ENCODE results near the gene FOXP2. TPM values are rescaled to one million over a fixed set of nuclear protein-coding genes. Genes with fewer than 3 reads are reported as not detected.

FOXP2 gene
- total RNA-seq (not detected in 2 replicates), polyA plus RNA-seq (not detected in 2 replicates), polyA minus RNA-seq (not detected in 2 replicates)
- total RNA-seq (2013): 0.40 TPM

DNA sequence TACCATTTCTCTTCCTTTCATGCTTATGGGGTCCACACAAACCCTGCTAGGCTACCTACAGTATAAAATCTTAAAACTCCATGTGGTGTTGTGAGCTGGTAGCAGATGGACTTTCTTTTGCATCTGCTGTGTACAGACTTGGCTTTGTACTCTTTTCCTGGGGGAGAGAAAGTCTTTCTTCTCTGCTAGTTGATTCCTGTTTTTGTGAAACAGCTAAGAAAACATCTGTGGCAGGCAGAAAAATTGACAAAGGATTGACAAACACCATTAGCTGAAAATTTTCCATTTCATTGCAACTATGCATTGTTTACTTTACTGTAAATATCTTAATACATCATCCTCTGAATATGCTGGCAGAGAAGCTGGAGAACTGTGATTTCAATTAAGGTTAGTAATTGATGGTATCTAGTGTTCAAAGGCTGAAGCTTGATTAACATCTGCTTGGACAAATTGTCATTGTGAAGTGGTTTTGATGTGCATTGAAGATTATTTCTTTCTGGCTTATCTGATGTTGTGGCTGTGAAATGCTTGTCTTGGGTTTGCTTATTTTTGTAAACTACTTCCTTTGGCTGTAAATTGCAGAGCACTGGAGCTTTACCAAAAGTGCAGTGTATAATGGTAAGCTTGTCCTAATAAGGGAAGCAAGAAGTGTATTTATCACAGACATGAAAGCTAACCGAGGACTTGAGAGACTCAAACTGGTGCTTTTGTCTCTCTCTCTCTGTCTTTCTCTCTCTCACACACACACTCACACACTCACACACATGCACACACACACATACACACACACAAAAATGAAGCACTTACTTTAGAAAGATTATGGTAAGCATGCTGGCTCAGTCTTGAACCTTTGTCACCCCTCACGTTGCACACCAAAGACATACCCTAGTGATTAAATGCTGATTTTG lies at the start of gene FOXP2:
FOXP2 (plus strand) TSS at position 660 of the 908 bp plus-strand sequence. CDS start 11,697 bp downstream, outside the sequence.
- Mint-ChIP-seq H3K4me3 (no peak within 1 kb of the TSS), H3K27me3 (no peaks in the 10 kb centered on the region), H3K4me1 (no peaks in the 10 kb centered on the region), H3K9me3 (ENCODE audit: insufficient read depth) (no peaks in the 10 kb centered on the region), H3K27ac (no peak within 1 kb of the TSS)
- ChIA-PET POLR2A (no interaction called here), CTCF (no interaction called here)
- DNase-seq (no peak), ATAC-seq (ENCODE audit: low read depth) (no peak)
- Histone ChIP-seq H3K4me2 (replicated peaks; ENCODE audit: low read depth, low read length, poor library complexity, severe bottlenecking) (no peak within 1 kb of the TSS), H3K9ac (ENCODE audit: low read length) (no peak within 1 kb of the TSS), H3K27me3 (replicated peaks in 1 of 4; ENCODE audit: control extremely low read depth in 1 of 4, control insufficient read depth in 3 of 4, insufficient read depth in 4 of 4, low read length in 3 of 4) (no peaks in the 10 kb centered on the region), H3K4me1 (ENCODE audit: control insufficient read depth in 2 of 2, insufficient read depth in 2 of 2, low read length in 2 of 2) (no peaks in the 10 kb centered on the region), H3K79me2 (ENCODE audit: control insufficient read depth, insufficient read depth, low read length) (no peaks in the 10 kb centered on the region), H3K36me3 (replicated peaks in 1 of 2; ENCODE audit: control extremely low read depth in 1 of 2, control insufficient read depth in 1 of 2, extremely low read depth in 1 of 2, insufficient read depth in 2 of 2, low read length in 1 of 2) (no peaks in the 10 kb centered on the region), H3K4me3 (ENCODE audit: control extremely low read depth in 1 of 5, extremely low read depth in 1 of 5, insufficient read depth in 1 of 5, low read depth in 2 of 5, low read length in 4 of 5) (no peak within 1 kb of the TSS), H2AFZ (ENCODE audit: insufficient read depth, low read depth, low read length, poor library complexity, severe bottlenecking) (no peak within 1 kb of the TSS), H4K20me1 (ENCODE audit: control insufficient read depth, insufficient read depth, low read length, poor library complexity, severe bottlenecking) (no peaks in the 10 kb centered on the region), H3K9me3 (ENCODE audit: control extremely low read depth in 1 of 3, control insufficient read depth in 2 of 3, insufficient read depth in 1 of 3, low read length in 2 of 3) (no peaks in the 10 kb centered on the region), H3K27ac (ENCODE audit: low read length in 2 of 2) (no peak within 1 kb of the TSS)
- no CpG with 5 or more reads among the region's 2 CpGs for WGBS (ENCODE audit: insufficient coverage)
- intact Hi-C loops (cut with micrococcal nuclease): no loop called here
- TF ChIP-seq EZH2 (IDR thresholded peaks at IDR 0.05; ENCODE audit: borderline replicate concordance, insufficient read depth, low read depth, low read length, poor library complexity, severe bottlenecking): no peak
- TF ChIP-seq, protein P1, sequence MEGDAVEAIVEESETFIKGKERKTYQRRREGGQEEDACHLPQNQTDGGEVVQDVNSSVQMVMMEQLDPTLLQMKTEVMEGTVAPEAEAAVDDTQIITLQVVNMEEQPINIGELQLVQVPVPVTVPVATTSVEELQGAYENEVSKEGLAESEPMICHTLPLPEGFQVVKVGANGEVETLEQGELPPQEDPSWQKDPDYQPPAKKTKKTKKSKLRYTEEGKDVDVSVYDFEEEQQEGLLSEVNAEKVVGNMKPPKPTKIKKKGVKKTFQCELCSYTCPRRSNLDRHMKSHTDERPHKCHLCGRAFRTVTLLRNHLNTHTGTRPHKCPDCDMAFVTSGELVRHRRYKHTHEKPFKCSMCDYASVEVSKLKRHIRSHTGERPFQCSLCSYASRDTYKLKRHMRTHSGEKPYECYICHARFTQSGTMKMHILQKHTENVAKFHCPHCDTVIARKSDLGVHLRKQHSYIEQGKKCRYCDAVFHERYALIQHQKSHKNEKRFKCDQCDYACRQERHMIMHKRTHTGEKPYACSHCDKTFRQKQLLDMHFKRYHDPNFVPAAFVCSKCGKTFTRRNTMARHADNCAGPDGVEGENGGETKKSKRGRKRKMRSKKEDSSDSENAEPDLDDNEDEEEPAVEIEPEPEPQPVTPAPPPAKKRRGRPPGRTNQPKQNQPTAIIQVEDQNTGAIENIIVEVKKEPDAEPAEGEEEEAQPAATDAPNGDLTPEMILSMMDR (IDR thresholded peaks at IDR 0.05): no peak

DNA sequence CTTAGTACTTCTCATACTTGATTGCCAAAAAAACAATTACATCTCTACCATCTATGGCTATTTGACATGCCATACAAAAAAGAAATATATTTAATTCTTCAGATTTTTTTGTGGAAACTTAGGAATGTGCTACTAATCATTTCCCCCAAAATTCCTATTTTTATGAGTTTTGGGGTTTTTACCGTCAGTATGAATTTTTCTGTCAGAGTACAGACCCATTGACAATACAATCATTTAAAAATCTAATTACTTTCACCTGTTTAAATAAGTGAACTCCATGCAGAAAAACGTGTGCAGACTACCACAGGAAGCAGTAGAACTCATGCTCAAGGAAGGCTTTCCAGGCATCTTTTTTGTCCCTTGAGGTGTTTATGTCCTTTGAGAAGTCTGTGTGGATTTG lies 48.8 kb upstream of the FOXP2 start:
- Histone ChIP-seq H3K9me3 (ENCODE audit: control extremely low read depth in 1 of 3, control insufficient read depth in 2 of 3, insufficient read depth in 1 of 3, low read length in 2 of 3) (no peaks in the 10 kb centered on the region), H3K27ac (ENCODE audit: low read length in 2 of 2) (no peak overlapping the region), H3K9ac (ENCODE audit: low read length) (no peak overlapping the region), H4K20me1 (ENCODE audit: control insufficient read depth, insufficient read depth, low read length, poor library complexity, severe bottlenecking) (no peaks in the 10 kb centered on the region), H3K27me3 (replicated peaks in 1 of 4; ENCODE audit: control extremely low read depth in 1 of 4, control insufficient read depth in 3 of 4, insufficient read depth in 4 of 4, low read length in 3 of 4) (no peaks in the 10 kb centered on the region), H3K4me3 (ENCODE audit: control extremely low read depth in 1 of 5, extremely low read depth in 1 of 5, insufficient read depth in 1 of 5, low read depth in 2 of 5, low read length in 4 of 5) (no peak overlapping the region), H3K4me1 (ENCODE audit: control insufficient read depth in 2 of 2, insufficient read depth in 2 of 2, low read length in 2 of 2) (no peaks in the 10 kb centered on the region), H2AFZ (ENCODE audit: insufficient read depth, low read depth, low read length, poor library complexity, severe bottlenecking) (no peak overlapping the region), H3K36me3 (replicated peaks in 1 of 2; ENCODE audit: control extremely low read depth in 1 of 2, control insufficient read depth in 1 of 2, extremely low read depth in 1 of 2, insufficient read depth in 2 of 2, low read length in 1 of 2) (no peaks in the 10 kb centered on the region), H3K4me2 (replicated peaks; ENCODE audit: low read depth, low read length, poor library complexity, severe bottlenecking) (no peak overlapping the region), H3K79me2 (ENCODE audit: control insufficient read depth, insufficient read depth, low read length) (no peaks in the 10 kb centered on the region)
- Mint-ChIP-seq H3K4me1 (no peaks in the 10 kb centered on the region), H3K4me3 (no peak overlapping the region), H3K27me3 (no peaks in the 10 kb centered on the region), H3K27ac (no peak overlapping the region), H3K9me3 (ENCODE audit: insufficient read depth) (no peaks in the 10 kb centered on the region)
- TF ChIP-seq EZH2 (IDR thresholded peaks at IDR 0.05; ENCODE audit: borderline replicate concordance, insufficient read depth, low read depth, low read length, poor library complexity, severe bottlenecking): no peak
- TF ChIP-seq, protein P1 (IDR thresholded peaks at IDR 0.05): no peak
- ATAC-seq (ENCODE audit: low read depth): no peak
- intact Hi-C loops (cut with micrococcal nuclease): no loop called here
- POLR2A ChIA-PET: no interaction called here
- no peak for DNase-seq
- CTCF ChIA-PET: no interaction called here
- WGBS (ENCODE audit: insufficient coverage): no CpG with 5 or more reads among the region's 2 CpGs

Data from B cell (primary cell).